ENCODE results near the gene PRKAR1B. TPM values are rescaled to one million over a fixed set of nuclear protein-coding genes. Genes with fewer than 3 reads are reported as not detected.

Gene PRKAR1B
- total RNA-seq, 1 experiment from 2014 or later, result 35.3 TPM

- DNase-seq (ENCODE audit: low read depth), result no peak
- in situ Hi-C loops (cut with HindIII; ENCODE audit: low pct_unique_long_range_greater_than_20kb, low sequenced_read_pairs), result no loop called here
These were observed 206.4 kb downstream of the PRKAR1B start for GRCh38 chr7:520503-521161.

- peak; percentile 83 for DNase-seq (ENCODE audit: low read depth)
- in situ Hi-C loops (cut with HindIII; ENCODE audit: low pct_unique_long_range_greater_than_20kb, low sequenced_read_pairs), result no loop called here
These were observed 207.3 kb downstream of the PRKAR1B start, which contains the start of gene PDGFA for GRCh38 chr7:519484-520390. Gene PDGFA, minus strand, starts transcription at chr7:519846. Its CDS starts 845 bp downstream, at chr7:519001.

- DNase-seq (ENCODE audit: low read depth), result peak; percentile 85
- in situ Hi-C loops (cut with HindIII; ENCODE audit: low pct_unique_long_range_greater_than_20kb, low sequenced_read_pairs), result no loop called here
These were observed 208.2 kb downstream of the PRKAR1B start for GRCh38 chr7:518630-519483.

GRCh38 chr7:517774-518629 lies 209.1 kb downstream of the PRKAR1B start:
- in situ Hi-C loops (cut with HindIII; ENCODE audit: low pct_unique_long_range_greater_than_20kb, low sequenced_read_pairs), result no loop called here
- peak; percentile 68 for DNase-seq (ENCODE audit: low read depth)

- peak; percentile 68 for DNase-seq (ENCODE audit: low read depth)
- in situ Hi-C loops (cut with HindIII; ENCODE audit: low pct_unique_long_range_greater_than_20kb, low sequenced_read_pairs), result no loop called here
These were observed 210.2 kb downstream of the PRKAR1B start for GRCh38 chr7:516606-517456.

- no peak for DNase-seq (ENCODE audit: low read depth)
- in situ Hi-C loops (cut with HindIII; ENCODE audit: low pct_unique_long_range_greater_than_20kb, low sequenced_read_pairs), result no loop called here
These were observed 210.9 kb downstream of the PRKAR1B start for GRCh38 chr7:516216-516605.

GRCh38 chr7:515628-516027 lies 211.5 kb downstream of the PRKAR1B start:
- in situ Hi-C loops (cut with HindIII; ENCODE audit: low pct_unique_long_range_greater_than_20kb, low sequenced_read_pairs), result no loop called here
- no peak for DNase-seq (ENCODE audit: low read depth)

GRCh38 chr7:514651-515598 lies 212.2 kb downstream of the PRKAR1B start:
- no peak for DNase-seq (ENCODE audit: low read depth)
- in situ Hi-C loops (cut with HindIII; ENCODE audit: low pct_unique_long_range_greater_than_20kb, low sequenced_read_pairs), result no loop called here

- no peak for DNase-seq (ENCODE audit: low read depth)
- in situ Hi-C loops (cut with HindIII; ENCODE audit: low pct_unique_long_range_greater_than_20kb, low sequenced_read_pairs), result no loop called here
These were observed 212.8 kb downstream of the PRKAR1B start for GRCh38 chr7:514242-514641.

GRCh38 chr7:513521-514166 lies 213.4 kb downstream of the PRKAR1B start:
- DNase-seq (ENCODE audit: low read depth), result no peak
- in situ Hi-C loops (cut with HindIII; ENCODE audit: low pct_unique_long_range_greater_than_20kb, low sequenced_read_pairs), result no loop called here

GRCh38 chr7:512541-513311 lies 214.4 kb downstream of the PRKAR1B start:
- no peak for DNase-seq (ENCODE audit: low read depth)
- in situ Hi-C loops (cut with HindIII; ENCODE audit: low pct_unique_long_range_greater_than_20kb, low sequenced_read_pairs), result no loop called here

GRCh38 chr7:512146-512510 lies 215.0 kb downstream of the PRKAR1B start:
- in situ Hi-C loops (cut with HindIII; ENCODE audit: low pct_unique_long_range_greater_than_20kb, low sequenced_read_pairs), result no loop called here
- DNase-seq (ENCODE audit: low read depth), result no peak

GRCh38 chr7:511476-512145 lies 215.5 kb downstream of the PRKAR1B start:
- in situ Hi-C loops (cut with HindIII; ENCODE audit: low pct_unique_long_range_greater_than_20kb, low sequenced_read_pairs), result no loop called here
- DNase-seq (ENCODE audit: low read depth), result no peak

GRCh38 chr7:510782-511281 lies 216.2 kb downstream of the PRKAR1B start:
- DNase-seq (ENCODE audit: low read depth), result no peak
- in situ Hi-C loops (cut with HindIII; ENCODE audit: low pct_unique_long_range_greater_than_20kb, low sequenced_read_pairs), result no loop called here

Measured in Caki2 (cell line).